ENCODE data around the gene CDY1.
"Not testable (repeated sequence)": the region's sequence is repeated elsewhere in the genome, so short reads cannot be mapped to it uniquely, and the experiment has no call there.

Gene CDY1, protein sequence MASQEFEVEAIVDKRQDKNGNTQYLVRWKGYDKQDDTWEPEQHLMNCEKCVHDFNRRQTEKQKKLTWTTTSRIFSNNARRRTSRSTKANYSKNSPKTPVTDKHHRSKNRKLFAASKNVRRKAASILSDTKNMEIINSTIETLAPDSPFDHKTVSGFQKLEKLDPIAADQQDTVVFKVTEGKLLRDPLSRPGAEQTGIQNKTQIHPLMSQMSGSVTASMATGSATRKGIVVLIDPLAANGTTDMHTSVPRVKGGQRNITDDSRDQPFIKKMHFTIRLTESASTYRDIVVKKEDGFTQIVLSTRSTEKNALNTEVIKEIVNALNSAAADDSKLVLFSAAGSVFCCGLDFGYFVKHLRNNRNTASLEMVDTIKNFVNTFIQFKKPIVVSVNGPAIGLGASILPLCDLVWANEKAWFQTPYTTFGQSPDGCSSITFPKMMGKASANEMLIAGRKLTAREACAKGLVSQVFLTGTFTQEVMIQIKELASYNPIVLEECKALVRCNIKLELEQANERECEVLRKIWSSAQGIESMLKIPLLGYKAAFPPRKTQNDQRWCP

DNA sequence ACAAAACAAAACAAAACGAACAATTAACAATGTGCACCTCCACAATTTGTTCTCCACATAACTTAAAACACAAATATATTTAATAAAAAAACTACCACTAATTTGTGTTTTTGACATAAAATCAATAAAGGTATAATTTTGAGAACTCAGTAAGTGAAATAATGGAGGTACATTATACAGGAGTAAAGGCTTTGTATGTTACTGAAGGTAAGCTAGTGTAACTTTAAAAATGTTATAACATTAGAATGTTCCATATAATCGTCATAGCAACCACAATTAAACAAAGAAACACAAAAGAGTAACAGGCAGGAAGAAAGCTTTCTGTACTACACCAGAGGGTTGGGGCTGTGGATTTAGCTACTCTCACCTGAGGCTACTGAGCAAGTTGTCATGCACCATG lies at the start of gene CDY1:
Gene CDY1, plus strand, starts transcription at position 301 of the 400 bp plus-strand sequence. CDS start 326 bp downstream, outside the sequence.
- not testable (repeated sequence) for DNase-seq

DNA sequence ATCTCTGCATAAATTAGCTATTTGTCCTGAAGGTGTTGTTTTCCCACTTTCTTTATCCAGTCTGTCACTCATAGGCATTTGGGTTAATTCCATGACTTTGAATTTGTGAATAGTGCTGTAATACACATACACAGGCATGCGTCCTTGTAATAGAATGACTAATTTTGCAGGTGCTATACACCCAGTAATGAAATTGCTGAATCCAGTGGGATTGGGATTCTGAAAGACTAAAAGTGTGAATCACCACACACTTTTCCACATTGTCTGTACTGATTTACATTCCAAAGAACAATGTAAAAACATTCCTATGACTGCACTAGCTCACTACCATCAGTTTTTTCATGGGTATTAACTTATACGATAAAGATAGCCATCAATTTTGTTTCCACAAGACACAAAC lies 28.6 kb upstream of the CDY1 start:
- not testable (repeated sequence) for DNase-seq

DNA sequence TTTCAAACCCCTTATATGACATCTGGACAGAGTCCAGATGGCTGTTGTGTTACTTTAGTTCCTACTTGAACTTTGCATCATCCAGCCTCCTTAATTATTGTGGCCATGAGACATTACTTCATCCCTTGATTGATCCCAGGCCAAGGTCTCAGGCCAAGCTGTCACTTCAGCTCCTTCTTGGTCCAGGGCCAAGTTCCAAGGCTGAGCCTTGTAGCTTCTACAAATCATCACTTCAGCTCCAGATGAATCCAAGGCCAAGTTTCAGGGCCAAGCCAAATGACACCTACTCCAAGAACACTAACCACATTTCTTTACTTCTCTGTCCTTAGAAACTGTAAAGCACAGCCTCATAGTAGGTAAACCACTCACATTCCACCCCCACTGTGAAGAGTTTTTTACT lies 1.7 kb upstream of the CDY1 start:
- not testable (repeated sequence) for DNase-seq

DNA sequence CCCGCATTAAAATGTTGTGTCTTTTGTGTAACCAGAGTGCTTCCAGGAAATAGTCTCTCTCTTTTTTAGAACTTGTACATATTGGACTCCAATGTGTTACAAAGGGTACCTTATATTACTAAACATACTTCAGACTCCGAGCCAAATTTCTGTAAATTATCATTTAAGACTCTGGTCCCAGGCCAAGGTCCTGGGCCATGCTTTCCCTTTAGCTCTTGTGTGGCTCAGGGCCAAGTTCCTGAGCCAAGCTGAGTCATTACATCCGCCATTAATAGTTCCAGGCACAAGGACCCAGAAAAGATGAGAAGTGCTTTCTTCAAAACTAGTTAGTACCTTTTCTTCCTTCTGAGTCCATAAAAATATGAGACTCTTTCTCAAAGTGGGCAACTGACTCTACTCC lies 4.6 kb downstream of the CDY1 start:
- DNase-seq, result not testable (repeated sequence)

DNA sequence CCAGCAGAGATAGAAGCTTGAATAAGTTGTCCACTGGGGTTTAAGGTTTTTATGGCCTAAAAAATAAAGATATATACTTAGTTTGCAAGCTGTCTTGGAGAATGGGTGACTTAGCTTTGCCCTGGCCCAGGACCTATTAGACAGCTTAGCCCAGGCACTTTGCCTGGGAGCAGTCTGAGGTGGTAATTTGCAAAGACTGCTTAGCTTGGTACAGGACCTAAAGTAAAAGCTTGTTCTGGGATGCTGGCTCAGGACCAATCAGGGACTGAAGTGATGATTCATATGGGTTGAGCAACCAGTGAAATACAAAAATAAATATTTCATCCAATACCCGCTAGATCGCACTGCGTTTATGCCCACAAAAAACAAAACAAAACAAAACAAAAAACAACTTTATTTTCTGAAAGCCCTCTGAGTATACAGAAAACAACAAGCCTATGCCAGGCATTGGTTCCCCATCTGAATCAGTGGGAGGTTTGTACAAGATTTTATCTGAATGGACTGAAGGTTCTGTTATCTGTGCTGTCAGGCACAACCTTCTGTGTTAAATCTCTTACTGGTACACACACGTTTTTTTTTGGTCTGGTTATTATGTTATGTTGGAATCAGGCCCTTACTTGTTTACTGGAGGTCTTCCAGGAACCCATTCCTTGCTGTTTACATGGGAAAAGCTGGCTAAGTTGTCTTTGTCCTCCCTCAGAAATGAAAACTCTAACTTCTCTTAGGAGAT lies 8.6 kb downstream of the CDY1 start:
- not testable (repeated sequence) for DNase-seq

DNA sequence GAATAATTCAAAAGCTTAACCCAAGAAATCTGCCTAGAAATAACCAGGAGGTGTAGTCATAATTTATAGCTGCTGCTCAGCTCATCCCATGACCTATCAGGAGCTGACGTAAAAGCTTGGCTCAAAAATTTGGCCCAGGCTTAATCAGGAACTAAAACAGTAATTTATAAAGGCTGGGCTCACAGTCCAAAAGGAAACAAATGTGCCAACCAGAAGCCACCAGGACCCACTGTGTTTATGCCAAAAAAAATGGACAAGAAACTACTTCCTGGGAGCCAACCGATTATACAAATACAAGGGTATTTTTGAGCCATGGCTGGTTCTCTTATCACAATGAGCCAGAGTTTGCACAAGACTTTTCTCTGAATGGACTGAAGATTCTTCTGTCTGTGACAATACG lies 17.9 kb downstream of the CDY1 start:
- DNase-seq, result not testable (repeated sequence)

DNA sequence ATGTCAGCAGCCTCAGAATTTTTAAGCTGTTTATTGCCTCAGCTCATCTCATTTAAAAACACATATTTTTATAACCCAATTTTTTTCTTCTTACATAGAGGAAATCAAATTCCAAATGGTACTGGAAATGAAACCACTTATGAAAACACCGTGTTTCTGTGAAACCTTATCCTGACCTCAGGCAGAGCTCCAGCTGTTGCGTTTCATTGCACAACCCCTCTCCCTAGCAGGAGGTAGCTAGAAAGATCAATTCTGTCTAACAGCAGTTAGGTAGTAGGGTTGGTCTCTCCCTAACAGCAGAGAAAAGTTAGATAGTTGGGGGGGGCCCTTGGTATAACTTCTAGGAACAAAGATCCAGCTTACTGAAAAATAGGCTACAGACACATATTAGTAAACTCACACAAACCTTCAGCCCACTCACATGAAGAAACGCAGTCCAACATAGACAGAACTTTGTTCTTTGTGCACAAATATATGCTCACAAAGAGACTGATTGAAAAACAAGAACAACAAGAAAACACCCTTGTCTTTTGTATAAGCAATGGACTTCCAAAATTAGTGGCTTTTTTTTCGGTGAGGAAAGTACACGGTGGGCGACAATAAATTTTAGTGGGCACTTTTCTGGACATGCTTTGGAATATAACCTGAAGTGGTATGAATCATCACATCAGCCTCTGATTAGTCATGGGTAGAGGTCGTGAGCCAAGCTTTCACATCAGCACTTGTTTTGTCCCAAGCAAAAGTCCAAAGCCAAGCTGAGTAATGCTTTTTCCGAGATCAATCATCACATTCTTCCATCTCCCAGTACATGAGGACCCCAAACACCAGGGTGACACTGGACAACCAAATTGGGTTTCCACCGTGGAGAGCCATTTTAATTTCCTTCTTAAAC lies 21.4 kb downstream of the CDY1 start:
- not testable (repeated sequence) for DNase-seq
